MG63 (cell line): ENCODE results near the gene FAM186B. TPM values are rescaled to one million over a fixed set of nuclear protein-coding genes. Genes with fewer than 3 reads are reported as not detected.

Experiments
- DNase-seq: peaks from one replicate; pipeline ENCODE4 v3.0.0-alpha.2; 2020
- H3K27me3 ChIP-seq: fragments of 250-450 bp; sonication (Bioruptor Pico); 2 replicates; pipeline ENCODE4 v1.5.1; 2020; ENCODE audit warnings: mild to moderate bottlenecking, moderate library complexity
- H3K36me3 ChIP-seq: fragments of 250-450 bp; sonication (Bioruptor Pico); 2 replicates; pipeline ENCODE4 v1.5.1; 2020; ENCODE audit warnings: mild to moderate bottlenecking, moderate library complexity
- H3K4me3 ChIP-seq: fragments of 250-450 bp; sonication (Bioruptor Pico); 2 replicates; pipeline ENCODE4 v1.5.1; 2020; ENCODE audit warnings: mild to moderate bottlenecking, moderate library complexity
- H3K9me3 ChIP-seq: fragments of 250-450 bp; sonication (Bioruptor Pico); 2 replicates; pipeline ENCODE4 v1.5.1; 2020; ENCODE audit warnings: mild to moderate bottlenecking, moderate library complexity
- total RNA-seq: library from RNA; depleted of rRNA; stranded (reverse); fragments of >200 nt; shearing (Covaris generic); gene quantifications from 2 replicates; pipeline ENCODE4 v1.2.3, GENCODE V29; 2014; ENCODE audit warnings: low replicate concordance

Gene FAM186B
- total RNA-seq, 1 experiment from 2014 or later = not detected

DNA sequence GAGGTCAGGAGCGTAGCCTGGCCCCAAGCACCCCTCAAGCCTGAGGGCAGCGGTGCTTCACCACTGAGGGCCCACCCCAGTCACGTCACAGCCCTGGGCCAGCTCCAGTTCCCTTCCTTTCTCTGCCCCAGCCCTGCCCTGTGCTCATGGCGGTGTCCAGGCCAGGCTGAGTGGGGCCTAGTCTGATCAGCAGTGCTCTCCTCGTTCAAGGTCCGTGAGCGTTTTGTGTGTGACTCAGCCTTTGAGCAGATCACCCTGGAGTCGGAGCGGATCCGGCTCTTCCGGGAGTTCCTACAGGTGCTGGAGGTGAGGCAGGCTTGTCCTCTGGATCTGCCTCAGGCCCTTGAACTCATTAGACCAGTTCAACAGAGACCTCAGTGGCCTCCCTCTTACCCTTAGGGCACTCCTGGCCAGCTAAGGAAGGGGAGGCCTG, 36.9 kb upstream of the FAM186B start:
- H3K4me3 ChIP-seq = no peak overlapping the region
- peaks cover 3% of the 10 kb centered on the region; the same call in 1 of the 2 replicates for H3K36me3 ChIP-seq
- DNase-seq = no peak
- no peaks in the 10 kb centered on the region for H3K9me3 ChIP-seq
- H3K27me3 ChIP-seq = no peaks in the 10 kb centered on the region

DNA sequence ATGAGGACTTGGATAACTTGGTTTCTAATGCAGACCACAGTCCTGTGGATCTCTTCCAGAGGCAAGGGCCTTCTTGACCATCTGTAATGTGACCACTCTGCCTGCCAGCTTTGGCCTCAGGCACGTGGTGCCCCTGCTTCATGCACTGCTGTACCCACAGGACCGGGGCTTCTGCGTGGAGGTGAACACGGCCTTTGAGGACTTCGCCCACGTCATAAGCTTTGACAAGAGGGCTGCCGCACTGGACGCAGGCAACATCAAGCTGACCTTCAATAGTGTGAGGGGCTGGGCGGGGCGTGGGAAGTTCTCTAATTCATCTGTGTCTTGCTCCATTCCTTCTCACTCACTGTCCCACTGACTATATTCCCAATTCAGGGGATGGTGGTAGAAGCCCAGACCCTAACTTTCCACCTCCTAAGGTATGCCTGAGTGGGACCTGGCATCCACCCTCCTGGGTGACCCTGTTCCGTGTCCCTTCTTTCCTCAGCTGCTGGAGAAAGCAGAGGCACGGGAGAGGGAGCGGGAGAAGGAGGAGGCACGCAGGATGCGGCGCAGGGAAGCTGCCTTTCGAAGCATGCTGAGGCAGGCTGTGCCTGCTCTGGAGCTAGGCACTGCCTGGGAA, 36.4 kb upstream of the FAM186B start:
- Histone ChIP-seq H3K36me3 (peaks cover 3% of the 10 kb centered on the region; the same call in 1 of the 2 replicates), H3K27me3 (no peaks in the 10 kb centered on the region), H3K4me3 (no peak overlapping the region), H3K9me3 (no peaks in the 10 kb centered on the region)
- no peak for DNase-seq

DNA sequence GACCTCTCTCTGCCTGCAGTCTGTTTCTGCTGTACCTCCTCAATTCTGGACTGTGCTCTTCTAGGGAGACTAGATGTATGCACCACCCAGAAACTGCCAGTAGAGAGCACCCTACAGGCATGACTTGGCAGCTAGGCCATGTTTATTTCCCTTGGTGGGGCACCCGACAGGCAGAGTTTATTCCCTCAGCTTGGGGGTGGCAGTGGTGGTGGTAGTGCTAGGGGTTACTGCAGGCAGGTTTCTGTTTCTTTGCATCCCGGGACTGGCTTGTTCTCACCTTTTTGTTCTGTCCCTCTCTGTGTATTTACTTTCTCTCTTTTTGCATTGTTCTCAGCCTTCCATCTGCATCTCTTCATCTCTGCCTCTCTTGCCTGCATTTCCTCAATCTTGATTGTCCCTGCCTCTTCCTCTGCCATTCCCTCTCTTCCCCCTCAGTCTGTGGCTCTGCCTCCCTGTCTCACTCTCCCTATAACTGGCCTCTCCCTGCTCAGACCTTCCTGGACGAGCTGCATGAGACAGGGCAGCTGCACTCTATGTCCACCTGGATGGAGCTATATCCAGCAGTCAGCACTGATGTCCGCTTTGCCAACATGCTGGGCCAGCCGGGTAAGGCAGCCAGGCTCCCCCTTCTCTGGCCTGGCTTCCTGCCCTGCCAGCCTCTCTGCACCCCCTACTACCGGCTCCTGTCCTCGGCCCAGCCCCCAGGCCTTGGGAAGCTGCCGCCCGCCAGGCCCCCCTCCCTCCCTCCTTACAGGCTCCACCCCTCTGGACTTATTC, 31.7 kb upstream of the FAM186B start:
- Histone ChIP-seq H3K4me3 (no peak overlapping the region), H3K27me3 (no peaks in the 10 kb centered on the region), H3K36me3 (no peaks in the 10 kb centered on the region), H3K9me3 (no peaks in the 10 kb centered on the region)
- DNase-seq = peak; percentile 49

DNA sequence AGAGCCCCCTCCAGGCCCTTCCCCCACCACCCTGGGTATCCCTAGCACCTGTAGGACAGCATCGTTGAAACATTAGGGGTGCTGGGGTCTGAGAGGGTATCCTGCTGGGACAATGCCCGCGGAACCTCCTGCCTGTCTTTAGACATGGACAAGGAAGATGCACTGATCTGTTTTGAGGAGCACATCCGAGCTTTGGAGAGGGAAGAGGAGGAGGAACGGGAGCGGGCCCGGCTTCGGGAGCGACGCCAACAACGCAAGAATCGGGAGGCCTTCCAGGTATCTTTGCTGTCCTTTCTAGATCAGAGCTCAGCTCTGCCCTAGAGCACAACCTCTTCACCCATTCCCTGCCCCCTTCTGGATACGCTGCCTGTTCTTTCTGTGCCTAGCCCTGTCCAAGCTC, 31.1 kb upstream of the FAM186B start:
- no peaks in the 10 kb centered on the region for H3K9me3 ChIP-seq
- no peaks in the 10 kb centered on the region for H3K36me3 ChIP-seq
- DNase-seq = no peak
- H3K4me3 ChIP-seq = no peak overlapping the region
- no peaks in the 10 kb centered on the region for H3K27me3 ChIP-seq

DNA sequence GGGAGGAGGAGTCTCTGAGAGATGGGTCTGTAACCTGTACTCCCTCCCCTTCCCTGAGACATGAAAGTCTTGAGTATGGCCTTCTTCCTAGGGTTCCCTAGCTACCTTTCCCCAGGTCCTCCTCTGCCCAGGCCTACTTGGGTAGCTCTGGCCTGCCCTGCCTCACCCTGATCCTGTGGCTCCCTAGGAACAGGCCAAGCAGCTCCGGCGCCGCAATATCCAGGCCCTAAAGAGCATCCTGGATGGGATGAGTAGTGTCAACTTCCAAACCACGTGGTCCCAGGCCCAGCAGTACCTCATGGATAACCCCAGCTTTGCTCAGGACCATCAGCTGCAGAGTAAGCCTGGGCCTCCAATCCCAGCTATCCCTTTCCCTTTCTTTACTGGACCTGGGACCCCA, 30.2 kb upstream of the FAM186B start:
- Histone ChIP-seq H3K4me3 (no peak overlapping the region), H3K9me3 (no peaks in the 10 kb centered on the region), H3K27me3 (no peaks in the 10 kb centered on the region), H3K36me3 (no peaks in the 10 kb centered on the region)
- no peak for DNase-seq

DNA sequence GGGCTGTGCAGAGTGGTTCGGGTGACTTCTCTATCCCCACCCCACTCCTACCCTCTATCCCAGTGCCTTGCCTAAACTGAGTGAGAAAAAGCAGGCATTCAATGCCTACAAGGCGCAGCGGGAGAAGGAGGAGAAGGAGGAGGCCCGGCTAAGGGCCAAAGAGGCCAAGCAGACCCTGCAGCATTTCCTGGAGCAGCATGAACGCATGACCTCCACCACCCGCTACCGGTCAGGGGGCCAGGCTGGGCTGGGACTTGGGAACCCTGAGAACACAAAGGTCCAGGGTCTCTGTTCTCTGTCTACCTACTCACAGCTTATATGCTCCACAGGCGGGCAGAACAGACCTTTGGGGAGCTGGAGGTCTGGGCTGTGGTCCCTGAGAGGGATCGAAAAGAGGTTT, 29.6 kb upstream of the FAM186B start:
- no peaks in the 10 kb centered on the region for H3K27me3 ChIP-seq
- no peak for DNase-seq
- no peaks in the 10 kb centered on the region for H3K9me3 ChIP-seq
- no peak overlapping the region for H3K4me3 ChIP-seq
- no peaks in the 10 kb centered on the region for H3K36me3 ChIP-seq

DNA sequence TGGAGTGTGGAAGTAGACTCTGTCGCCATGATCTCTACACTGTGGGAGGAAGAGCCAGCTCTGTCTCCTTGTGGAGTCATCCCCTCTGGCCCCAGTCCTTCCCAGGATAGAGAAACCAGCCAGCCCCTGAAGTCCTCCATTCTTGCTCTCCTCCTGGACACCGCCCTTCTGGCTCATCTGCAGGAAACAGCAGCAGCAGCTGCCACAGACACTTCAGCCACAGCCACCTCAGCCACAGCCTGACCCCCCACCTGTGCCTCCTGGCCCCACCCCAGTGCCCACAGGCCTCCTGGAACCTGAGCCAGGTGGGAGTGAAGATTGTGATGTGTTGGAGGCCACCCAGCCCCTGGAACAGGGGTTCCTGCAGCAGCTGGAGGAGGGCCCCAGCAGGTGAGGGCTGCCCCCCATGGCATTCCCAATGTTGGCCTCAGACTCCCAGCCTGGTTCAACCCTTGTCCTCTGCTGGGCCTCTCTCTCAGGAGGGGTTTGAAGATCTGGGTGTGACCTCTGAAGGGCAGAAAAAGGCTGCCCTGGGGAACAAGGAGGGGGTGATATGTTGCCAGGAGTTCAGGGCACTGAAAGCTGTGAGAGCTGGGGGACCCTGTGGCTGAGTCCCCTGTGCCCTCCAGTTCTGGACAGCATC, 28.4 kb upstream of the FAM186B start:
- no peak for DNase-seq
- Histone ChIP-seq H3K4me3 (no peak overlapping the region), H3K36me3 (no peaks in the 10 kb centered on the region), H3K27me3 (no peaks in the 10 kb centered on the region), H3K9me3 (no peaks in the 10 kb centered on the region)

DNA sequence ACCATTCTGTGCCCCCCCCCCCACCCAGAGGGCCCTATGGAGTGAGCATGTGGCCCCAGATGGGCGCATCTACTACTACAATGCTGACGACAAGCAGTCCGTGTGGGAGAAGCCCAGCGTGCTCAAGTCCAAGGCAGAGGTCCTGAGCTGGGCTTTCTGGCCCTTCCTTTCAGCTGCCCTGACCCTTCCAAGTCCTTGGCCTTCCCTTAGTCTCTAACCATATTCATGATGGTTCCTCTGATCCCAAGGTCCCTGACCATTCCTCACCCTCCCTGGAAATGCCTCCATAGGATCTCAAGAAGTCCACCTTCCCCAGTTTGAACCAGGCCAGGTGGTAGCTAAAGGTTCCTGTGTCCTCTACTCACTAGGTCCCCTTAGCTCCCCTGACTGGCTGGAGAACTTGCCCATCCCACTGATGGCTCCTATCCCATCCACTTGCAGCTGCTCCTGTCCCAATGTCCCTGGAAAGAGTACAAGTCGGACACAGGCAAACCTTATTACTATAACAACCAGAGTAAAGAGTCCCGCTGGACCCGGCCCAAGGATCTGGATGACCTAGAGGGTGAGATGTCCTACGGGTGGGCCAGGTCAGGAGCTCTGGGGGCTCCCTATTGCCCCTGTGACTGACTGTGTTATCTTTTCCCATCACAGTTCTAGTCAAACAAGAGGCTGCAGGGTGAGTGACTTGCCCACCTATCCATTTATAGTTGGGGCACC, 27.7 kb upstream of the FAM186B start:
- H3K4me3 ChIP-seq = no peak overlapping the region
- no peaks in the 10 kb centered on the region for H3K36me3 ChIP-seq
- no peak for DNase-seq

DNA sequence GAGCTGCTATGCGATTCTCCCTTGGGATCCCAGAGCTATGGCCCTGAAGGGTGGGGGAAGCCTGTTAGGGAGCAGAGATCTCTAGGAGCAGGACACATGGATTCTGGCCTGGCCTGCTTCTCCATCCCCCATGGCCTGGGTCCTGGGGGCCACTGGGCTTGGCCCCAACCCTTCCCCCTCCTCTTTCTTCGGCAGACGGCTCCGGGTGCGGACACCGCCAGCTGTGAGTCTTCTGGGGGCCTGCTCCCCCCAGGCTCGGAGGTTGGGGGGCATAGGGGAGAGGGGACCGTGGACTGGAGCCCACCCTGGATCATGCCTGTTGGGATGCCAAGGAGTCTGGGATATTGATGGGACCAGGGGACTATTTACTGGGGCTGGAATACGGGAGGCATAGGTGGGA, 27.0 kb upstream of the FAM186B start:
- Histone ChIP-seq H3K36me3 (no peaks in the 10 kb centered on the region), H3K27me3 (no peaks in the 10 kb centered on the region), H3K4me3 (no peak overlapping the region), H3K9me3 (no peaks in the 10 kb centered on the region)
- no peak for DNase-seq

More for the DNA sequence above, 27.7 kb upstream of the FAM186B start:
- Histone ChIP-seq H3K9me3 (no peaks in the 10 kb centered on the region), H3K27me3 (no peaks in the 10 kb centered on the region)

DNA sequence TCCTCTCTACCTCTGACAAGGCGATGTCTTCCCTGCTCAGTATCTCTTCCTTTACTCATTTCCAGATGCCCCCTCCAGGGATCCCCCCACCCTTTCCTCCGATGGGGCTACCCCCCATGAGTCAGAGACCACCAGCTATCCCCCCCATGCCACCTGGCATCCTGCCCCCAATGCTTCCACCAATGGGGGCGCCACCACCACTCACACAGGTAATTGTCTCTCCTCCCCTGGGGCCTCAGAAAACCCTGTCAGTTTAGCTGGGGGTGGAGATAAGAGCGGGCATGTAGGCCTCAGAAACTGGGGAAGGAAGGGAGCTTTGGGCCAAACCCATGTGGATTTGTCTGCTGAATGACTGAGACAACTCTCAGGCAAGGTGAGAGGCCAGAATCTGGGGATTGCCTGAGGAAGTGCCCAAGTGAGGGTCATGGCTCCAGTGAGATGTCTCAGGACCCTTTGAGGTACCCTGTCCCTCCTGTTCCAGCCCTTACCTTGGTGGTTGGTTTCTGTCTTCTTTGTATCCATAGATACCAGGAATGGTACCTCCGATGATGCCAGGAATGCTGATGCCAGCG, 26.0 kb upstream of the FAM186B start:
- Histone ChIP-seq H3K4me3 (no peak overlapping the region), H3K36me3 (no peaks in the 10 kb centered on the region), H3K27me3 (no peaks in the 10 kb centered on the region), H3K9me3 (no peaks in the 10 kb centered on the region)
- DNase-seq = no peak

DNA sequence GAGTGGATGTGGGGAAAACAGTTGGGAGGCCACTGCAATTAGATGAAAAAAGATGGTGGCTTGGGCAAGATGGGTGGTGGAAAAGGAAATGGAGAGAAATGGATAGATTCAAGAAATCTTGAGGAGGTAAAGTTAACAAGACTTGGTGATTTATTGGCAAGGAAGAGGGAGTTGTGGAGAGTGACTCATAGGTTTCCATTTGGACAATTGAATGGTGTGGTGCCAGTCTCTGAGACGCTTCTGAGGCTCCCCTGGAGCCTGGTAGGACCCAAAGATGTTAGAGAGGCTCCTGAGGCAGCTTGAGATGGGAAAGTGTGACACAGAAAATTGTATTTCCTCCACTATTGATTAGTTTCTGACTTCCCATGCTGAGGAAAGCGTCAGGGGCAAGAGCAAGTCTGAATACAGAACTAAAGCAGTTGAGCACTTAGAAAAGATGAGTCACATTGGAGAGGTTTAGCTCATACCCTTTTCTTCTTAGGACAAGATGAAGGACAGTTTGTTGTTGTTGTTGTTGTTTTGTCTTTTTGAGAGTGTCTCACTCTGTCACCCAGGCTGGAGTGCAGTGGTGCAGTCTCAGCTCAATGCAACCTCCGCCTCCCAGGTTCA, 22.4 kb upstream of the FAM186B start:
- Histone ChIP-seq H3K4me3 (no peak overlapping the region), H3K27me3 (no peaks in the 10 kb centered on the region), H3K36me3 (no peaks in the 10 kb centered on the region), H3K9me3 (no peaks in the 10 kb centered on the region)
- DNase-seq = peak; percentile 43

DNA sequence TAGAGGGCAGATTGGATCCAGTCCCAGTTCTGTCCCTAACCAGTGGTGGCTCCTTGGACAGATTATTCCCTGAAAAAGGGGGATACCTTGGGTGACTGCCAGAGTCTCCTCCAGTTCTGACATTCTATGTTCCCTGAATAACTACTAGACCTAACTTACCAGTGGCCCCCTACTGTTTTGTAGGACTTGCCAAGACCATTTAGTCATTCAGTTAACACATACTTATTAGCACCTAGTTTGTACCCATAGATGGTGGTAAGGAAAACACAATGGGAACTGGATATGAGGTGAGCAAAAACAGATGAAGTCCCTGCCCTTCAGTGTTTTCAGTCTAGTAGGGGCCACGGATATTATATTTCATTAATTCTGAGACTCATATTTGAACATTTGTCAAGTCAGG, 21.4 kb upstream of the FAM186B start:
- Histone ChIP-seq H3K4me3 (no peak overlapping the region), H3K36me3 (no peaks in the 10 kb centered on the region), H3K9me3 (no peaks in the 10 kb centered on the region), H3K27me3 (no peaks in the 10 kb centered on the region)
- no peak for DNase-seq

DNA sequence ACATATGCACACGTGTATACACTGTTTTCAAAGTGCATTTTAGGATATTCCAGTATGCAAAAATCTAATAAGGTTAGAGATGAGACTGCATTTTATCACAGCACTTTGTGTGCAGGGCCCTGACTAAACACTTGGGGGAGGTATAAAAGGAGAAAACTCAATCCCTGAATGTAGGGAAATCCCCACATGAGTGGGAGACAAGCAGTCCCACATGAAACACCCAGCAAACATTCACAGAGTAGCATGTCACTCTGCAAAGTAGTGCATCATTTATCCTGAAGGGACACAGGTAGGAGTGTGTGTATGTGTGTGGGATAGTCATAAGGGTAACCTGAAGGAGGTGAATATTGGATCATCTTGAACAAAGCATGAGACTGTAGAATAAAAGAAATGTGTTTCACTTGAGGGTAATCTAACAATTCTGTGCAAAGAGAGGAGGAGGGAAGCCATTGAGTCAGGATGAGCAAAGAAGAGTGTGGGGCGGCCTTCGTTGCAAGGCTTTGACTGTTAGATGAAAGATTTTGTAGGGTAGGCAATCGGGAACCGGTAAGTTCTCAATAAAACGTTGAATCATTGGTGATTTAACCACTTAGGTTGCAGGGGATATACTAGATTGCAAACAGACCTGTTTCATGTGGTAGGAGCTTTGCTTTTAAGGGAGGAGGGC, 20.9 kb upstream of the FAM186B start:
- Histone ChIP-seq H3K9me3 (no peaks in the 10 kb centered on the region), H3K27me3 (no peaks in the 10 kb centered on the region), H3K4me3 (no peak overlapping the region), H3K36me3 (no peaks in the 10 kb centered on the region)
- DNase-seq = no peak

DNA sequence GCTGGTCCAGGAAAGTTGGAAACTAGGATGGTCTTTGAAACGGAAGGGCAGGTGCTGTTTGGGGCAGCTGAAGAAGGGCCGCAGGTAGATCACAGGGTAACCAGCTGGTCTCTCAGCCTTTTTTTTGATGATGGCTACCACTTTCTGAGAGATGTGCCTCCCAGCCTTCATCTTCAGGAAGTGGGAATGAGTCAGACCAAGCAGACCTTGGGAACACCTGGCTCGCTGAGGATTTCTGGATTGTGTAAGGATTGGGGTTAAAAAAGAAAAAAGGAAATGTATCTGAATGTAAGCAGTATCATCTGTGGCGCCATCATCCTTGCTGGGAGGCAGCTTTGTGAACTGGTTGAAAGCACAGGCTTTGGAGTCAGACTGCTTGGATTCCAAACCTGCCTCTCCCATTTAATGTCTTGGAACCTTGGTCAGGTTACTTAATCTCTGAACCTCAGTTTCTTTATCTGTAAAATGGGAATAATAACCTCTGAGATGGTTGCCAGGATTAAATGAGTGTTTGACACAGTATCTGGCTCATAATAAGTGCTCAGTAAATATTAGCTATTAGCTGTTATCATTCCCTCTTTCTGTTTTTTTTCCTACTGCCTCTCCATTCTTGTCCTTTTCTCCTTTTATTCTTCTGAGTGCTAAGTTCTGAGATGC, 19.6 kb upstream of the FAM186B start:
- no peak overlapping the region for H3K4me3 ChIP-seq
- no peaks in the 10 kb centered on the region for H3K9me3 ChIP-seq
- H3K36me3 ChIP-seq = no peaks in the 10 kb centered on the region
- H3K27me3 ChIP-seq = no peaks in the 10 kb centered on the region
- DNase-seq = no peak

DNA sequence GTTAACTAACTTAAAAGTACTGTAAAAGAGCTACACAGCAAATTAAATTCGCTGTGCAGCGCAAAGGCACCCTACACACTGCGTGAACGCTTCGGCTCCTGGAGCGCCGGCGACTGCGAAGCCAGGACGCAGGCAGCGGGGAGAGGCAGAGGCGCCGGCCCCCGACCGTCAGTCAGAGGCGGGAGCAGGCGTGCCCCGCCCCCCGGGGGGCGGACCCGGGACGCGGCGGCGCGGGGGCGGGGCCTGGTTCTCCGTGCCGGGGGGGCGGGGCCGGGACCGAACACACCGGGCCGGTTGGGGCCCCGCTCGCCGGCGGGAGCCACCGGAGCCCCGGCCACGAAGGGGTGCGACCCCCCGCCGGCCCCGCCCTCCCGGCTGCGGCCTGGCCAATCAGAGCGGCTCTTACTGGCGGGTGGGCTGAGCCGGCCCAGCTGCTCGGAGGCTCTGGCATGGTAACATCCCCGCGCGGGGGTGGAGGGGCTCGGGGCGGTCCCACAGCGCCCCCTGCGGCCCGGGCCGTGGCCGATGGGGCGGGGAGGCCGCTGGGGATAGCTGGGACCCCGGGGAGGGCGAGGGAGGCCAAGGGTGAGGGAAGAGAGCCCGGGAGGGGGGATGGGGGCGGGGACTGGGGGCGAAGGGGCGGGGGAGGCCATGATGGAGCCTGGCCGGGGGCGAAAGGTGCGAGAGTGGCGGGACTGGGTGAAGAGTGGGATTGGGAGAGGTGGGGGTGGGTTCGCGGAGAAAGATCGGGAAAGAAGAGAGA, 17.9 kb upstream of the FAM186B start, which contains the start of gene PRPF40B:
Gene PRPF40B (plus strand): TSS at position 420 of the 763 bp plus-strand sequence. CDS start 30 bp downstream, at position 450.
- no peaks in the 10 kb centered on the region for H3K36me3 ChIP-seq
- no peaks in the 10 kb centered on the region for H3K27me3 ChIP-seq
- peak; percentile 82 for DNase-seq
- H3K4me3 ChIP-seq = peak within 1 kb of the TSS; percentile 52
- H3K9me3 ChIP-seq = no peaks in the 10 kb centered on the region
